DLD1 (cell line): ENCODE measurements around the gene NT5DC2.

Experiments used
- in situ Hi-C: cut with HindIII; loops from 2 replicates; pipeline ENCODE4 v1.10.0; 2017; ENCODE audit warnings: low sequenced_read_pairs

The NT5DC2 gene

GRCh38 chr3:52525680-52526561, 7.7 kb downstream of the NT5DC2 start:
- in situ Hi-C loops: no loop called here

GRCh38 chr3:52524752-52525679, 8.6 kb downstream of the NT5DC2 start:
- in situ Hi-C loops: no loop called here

- in situ Hi-C loops: no loop called here
Measured at GRCh38 chr3:52524258-52524751, 9.4 kb downstream of the NT5DC2 start.

- in situ Hi-C loops: no loop called here
Measured at GRCh38 chr3:52523386-52524257, 10.0 kb downstream of the NT5DC2 start.

GRCh38 chr3:52522651-52523251, 10.9 kb downstream of the NT5DC2 start:
- in situ Hi-C loops: no loop called here

GRCh38 chr3:52521881-52522650, 11.6 kb downstream of the NT5DC2 start:
- in situ Hi-C loops: no loop called here

GRCh38 chr3:52521488-52521824, 12.2 kb downstream of the NT5DC2 start:
- in situ Hi-C loops: no loop called here

- in situ Hi-C loops: no loop called here
Measured at GRCh38 chr3:52520716-52521487, 12.8 kb downstream of the NT5DC2 start.

- in situ Hi-C loops: no loop called here
Measured at GRCh38 chr3:52520141-52520667, 13.5 kb downstream of the NT5DC2 start.

GRCh38 chr3:52519445-52520140, 14.1 kb downstream of the NT5DC2 start:
- in situ Hi-C loops: no loop called here

GRCh38 chr3:52518723-52519444, 14.8 kb downstream of the NT5DC2 start:
- in situ Hi-C loops: no loop called here

- in situ Hi-C loops: no loop called here
Measured at GRCh38 chr3:52517796-52518722, 15.6 kb downstream of the NT5DC2 start.

- in situ Hi-C loops: no loop called here
Measured at GRCh38 chr3:52516509-52517195, 17.0 kb downstream of the NT5DC2 start.

- in situ Hi-C loops: no loop called here
Measured at GRCh38 chr3:52515192-52515591, 18.5 kb downstream of the NT5DC2 start.

GRCh38 chr3:52514576-52514975, 19.1 kb downstream of the NT5DC2 start:
- in situ Hi-C loops: no loop called here

- in situ Hi-C loops: no loop called here
Measured at GRCh38 chr3:52513281-52513680, 20.4 kb downstream of the NT5DC2 start.
